RWPE2 (cell line): ENCODE measurements around the gene COL9A2.

Source experiments
- ATAC-seq: fragments of 200-7000 bp; cut with Tn5 transposase; 3 replicates; pipeline ENCODE4 v1.9.1; 2021; ENCODE audit warnings: low read depth
- DNase-seq: peaks from one replicate; pipeline ENCODE4 v3.0.0-alpha.2; 2020; ENCODE audit warnings: low spot score
- H3K27ac ChIP-seq: fragments of 450-650 bp; 2 replicates; pipeline ENCODE4 v1.5.1; 2017; ENCODE audit warnings: mild to moderate bottlenecking; ENCODE audit not compliant: poor library complexity, severe bottlenecking
- H3K27me3 ChIP-seq: fragments of 250-450 bp; sonication (Bioruptor Pico); 2 replicates; pipeline ENCODE4 v1.5.1; 2021; ENCODE audit warnings: mild to moderate bottlenecking, moderate library complexity; ENCODE audit not compliant: insufficient read depth, poor library complexity, severe bottlenecking
- H3K36me3 ChIP-seq: fragments of 250-450 bp; sonication (Bioruptor Pico); 2 replicates; pipeline ENCODE4 v1.5.1; 2020; ENCODE audit warnings: low read depth, mild to moderate bottlenecking, moderate library complexity
- H3K4me1 ChIP-seq: fragments of 250-450 bp; sonication (Bioruptor Pico); 2 replicates; pipeline ENCODE4 v1.5.1; 2021; ENCODE audit warnings: mild to moderate bottlenecking, moderate library complexity; ENCODE audit not compliant: insufficient read depth, poor library complexity, severe bottlenecking
- H3K4me3 ChIP-seq: fragments of 250-450 bp; sonication (Bioruptor Pico); 2 replicates; pipeline ENCODE4 v1.5.1; 2021; ENCODE audit warnings: mild to moderate bottlenecking, moderate library complexity; ENCODE audit not compliant: severe bottlenecking
- H3K9me3 ChIP-seq: fragments of 250-450 bp; sonication (Bioruptor Pico); 2 replicates; pipeline ENCODE4 v1.5.1; 2021; ENCODE audit warnings: mild to moderate bottlenecking, moderate library complexity; ENCODE audit not compliant: severe bottlenecking
- CTCF ChIP-seq: fragments of 450-650 bp; IDR thresholded peaks from one replicate; pipeline ENCODE4 v1.5.1; 2017; ENCODE audit warnings: mild to moderate bottlenecking, moderate library complexity; ENCODE audit not compliant: poor library complexity, severe bottlenecking

The COL9A2 gene

GRCh38 chr1:40309374-40310128 is 7.5 kb downstream of the COL9A2 start:
- DNase-seq, result no peak
- Histone ChIP-seq H3K27me3 (no peaks in the 10 kb centered on the region), H3K4me3 (no peak overlapping the region), H3K36me3 (no peaks in the 10 kb centered on the region), H3K9me3 (no peaks in the 10 kb centered on the region), H3K4me1 (no peaks in the 10 kb centered on the region), H3K27ac (no peak overlapping the region)
- no peak for TF ChIP-seq CTCF
- ATAC-seq, result no peak

DNA sequence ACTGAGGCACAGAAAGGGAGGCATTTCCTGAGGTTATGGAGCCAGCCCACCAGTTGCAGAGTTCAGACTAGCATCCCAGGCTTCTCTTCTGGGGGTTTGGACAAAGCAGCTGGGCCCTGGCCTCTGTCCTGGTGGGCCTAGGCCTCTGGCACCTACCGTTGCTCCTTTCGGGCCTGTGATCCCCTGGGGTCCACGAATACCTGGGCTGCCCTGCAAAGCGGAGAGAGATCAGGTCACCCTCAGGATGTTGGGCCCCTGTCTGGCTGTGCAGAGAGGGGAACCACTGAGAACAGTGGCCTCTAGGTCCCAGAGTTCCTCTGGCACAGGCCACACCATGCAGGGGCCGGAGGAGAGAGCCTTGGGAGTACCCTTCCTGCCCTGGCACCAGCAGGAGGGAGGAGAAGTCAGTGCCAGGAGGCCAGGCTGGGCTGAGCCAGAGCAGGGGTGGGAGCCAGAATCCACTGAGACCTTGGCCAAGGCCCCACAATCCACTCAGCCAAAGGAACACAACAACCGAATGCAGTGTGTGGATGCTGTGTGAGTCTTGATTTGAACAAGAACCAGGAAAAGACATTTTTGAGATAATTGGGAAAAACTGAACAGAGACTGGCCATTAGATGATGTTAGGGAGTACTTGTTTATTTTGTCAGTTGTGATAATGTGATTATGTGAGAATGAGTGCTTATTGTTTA is 8.9 kb downstream of the COL9A2 start:
- no peaks in the 10 kb centered on the region for H3K27me3 ChIP-seq
- ATAC-seq, result no peak
- H3K4me1 ChIP-seq, result no peaks in the 10 kb centered on the region
- H3K36me3 ChIP-seq, result no peaks in the 10 kb centered on the region
- H3K27ac ChIP-seq, result no peak overlapping the region
- no peak for TF ChIP-seq CTCF
- no peak overlapping the region for H3K4me3 ChIP-seq
- H3K9me3 ChIP-seq, result no peaks in the 10 kb centered on the region
- DNase-seq, result no peak

DNA sequence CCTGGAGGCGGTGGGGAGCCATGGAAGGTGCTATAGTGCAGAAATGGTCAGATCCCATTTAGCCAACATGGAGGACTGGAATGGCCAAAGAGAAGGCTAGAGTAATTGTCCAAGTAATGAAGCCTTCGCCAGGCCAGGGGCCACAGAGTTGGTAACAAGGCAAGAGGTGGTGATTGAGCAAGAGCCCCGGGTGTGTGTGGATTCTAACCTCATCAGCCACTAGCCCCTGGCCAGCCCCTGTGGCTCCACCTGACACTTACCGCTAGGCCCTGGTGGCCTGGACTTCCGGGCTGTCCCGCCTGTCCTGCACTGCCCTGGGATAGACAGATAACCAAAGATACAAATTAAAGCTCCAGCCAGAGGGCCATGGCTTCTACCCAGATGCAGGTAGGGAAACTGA is 9.9 kb downstream of the COL9A2 start:
- DNase-seq (no peak), ATAC-seq (no peak)
- Histone ChIP-seq H3K27me3 (no peaks in the 10 kb centered on the region), H3K4me3 (no peak overlapping the region), H3K4me1 (no peaks in the 10 kb centered on the region), H3K9me3 (no peaks in the 10 kb centered on the region), H3K27ac (no peak overlapping the region), H3K36me3 (no peaks in the 10 kb centered on the region)
- no peak for TF ChIP-seq CTCF

GRCh38 chr1:40306296-40306695 is 10.8 kb downstream of the COL9A2 start:
- Histone ChIP-seq H3K4me1 (no peaks in the 10 kb centered on the region), H3K27me3 (no peaks in the 10 kb centered on the region), H3K27ac (no peak overlapping the region), H3K36me3 (no peaks in the 10 kb centered on the region), H3K4me3 (no peak overlapping the region), H3K9me3 (no peaks in the 10 kb centered on the region)
- no peak for TF ChIP-seq CTCF
- ATAC-seq, result no peak
- no peak for DNase-seq

DNA sequence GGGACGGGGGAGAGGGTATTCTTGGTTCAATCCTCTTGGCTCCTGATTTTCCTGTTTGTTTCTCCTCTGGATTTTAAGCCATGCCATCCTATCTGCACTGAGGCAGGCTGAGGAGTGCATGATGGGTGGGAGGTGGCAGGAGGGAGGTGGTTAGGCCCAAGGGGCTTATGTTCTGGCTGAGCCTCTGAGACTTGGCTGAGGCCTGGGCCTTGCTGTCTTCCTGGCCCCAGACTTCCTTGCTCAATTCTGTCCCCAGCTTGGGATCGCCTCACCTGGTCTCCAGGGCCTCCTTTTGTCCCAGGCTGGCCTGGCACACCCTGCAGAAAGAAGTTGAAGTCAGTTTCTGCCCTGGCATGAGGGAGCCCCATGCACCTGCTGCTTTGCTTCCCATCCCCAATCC is 11.2 kb downstream of the COL9A2 start:
- ATAC-seq (no peak), DNase-seq (no peak)
- no peaks in the 10 kb centered on the region for H3K9me3 ChIP-seq
- H3K4me3 ChIP-seq, result no peak overlapping the region
- no peaks in the 10 kb centered on the region for H3K4me1 ChIP-seq
- no peak overlapping the region for H3K27ac ChIP-seq
- no peaks in the 10 kb centered on the region for H3K27me3 ChIP-seq
- H3K36me3 ChIP-seq, result no peaks in the 10 kb centered on the region
- no peak for TF ChIP-seq CTCF
